HG03045 (cell line): Measurements from ENCODE around the gene COX7C.
"Not testable (repeated sequence)": the region's sequence is repeated elsewhere in the genome, so short reads cannot be mapped to it uniquely, and the experiment has no call there.

Experiments used
- ATAC-seq: cut with Tn5 transposase; IDR thresholded peaks from one replicate; pipeline ENCODE4 v1.9.1; 2021; ENCODE audit warnings: mild to moderate bottlenecking, moderate library complexity; ENCODE audit not compliant: unreplicated experiment

COX7C gene

DNA sequence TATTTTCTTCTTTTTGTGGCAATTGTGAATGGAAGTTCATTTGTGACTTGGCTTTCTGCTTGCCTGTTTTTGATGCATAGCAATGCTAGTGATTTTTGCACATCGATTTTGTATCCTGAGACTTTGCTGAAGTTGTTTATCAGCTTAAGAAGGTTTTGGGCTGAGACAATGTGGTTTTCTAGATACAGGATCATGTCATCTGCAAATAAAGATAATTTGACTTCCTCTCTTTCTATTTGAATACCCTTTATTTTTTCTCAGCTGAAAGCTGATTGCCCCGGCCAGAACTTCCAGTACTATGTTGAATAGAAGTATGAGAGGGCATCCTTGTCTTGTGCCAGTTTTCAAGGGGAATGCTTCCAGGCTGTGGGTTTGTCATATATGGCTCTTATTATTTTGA, 43.0 kb downstream of the COX7C start:
- ATAC-seq, result not testable (repeated sequence)

- no peak for ATAC-seq
Observed at GRCh38 chr5:86664173-86664572, 46.4 kb downstream of the COX7C start.

DNA sequence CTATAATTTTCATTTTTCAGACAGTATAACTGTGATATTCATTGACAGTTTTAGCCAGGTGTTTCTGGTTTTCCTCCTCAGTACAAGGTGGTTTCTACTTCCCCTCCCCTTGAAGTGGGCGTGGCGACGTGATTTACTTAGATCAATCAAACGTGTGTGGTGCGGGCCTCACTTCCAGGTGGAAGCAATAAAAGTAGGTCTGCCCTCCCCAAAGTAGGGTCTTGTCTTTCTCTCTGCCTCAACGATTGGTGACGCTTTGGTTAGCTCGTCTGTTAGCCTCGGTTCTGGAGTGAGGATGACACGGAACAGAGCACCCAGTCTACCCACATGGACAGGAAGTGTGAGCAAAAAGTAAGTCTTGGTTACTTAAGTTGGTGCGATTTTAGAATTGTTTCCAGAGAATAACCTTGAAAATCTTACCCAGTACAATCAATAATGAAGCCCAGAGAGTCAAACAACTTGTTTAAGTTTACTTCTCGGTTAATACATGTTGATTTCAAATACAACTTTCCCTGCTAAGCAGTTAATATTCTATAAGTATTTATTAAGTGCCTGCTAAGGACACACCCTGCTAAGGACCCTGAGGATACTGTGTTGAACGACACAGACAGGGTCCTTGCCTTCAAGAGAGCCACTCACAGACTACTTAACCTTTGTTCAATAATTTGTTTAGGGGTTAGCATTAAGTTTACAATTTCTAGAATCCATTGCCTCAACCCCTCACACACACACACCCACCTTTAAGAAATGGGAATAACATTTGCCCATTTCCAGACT, 48.4 kb downstream of the COX7C start:
- no peak for ATAC-seq

- no peak for ATAC-seq
Observed at GRCh38 chr5:86666981-86667380, 49.2 kb downstream of the COX7C start.
